Measurements from ENCODE around the gene PRCD.
A peak's percentile ranks its signal among the peaks of the same experiment; 100 is the strongest.
"Not testable (repeated sequence)": the region's sequence is repeated elsewhere in the genome, so short reads cannot be mapped to it uniquely, and the experiment has no call there.

Gene PRCD

DNA sequence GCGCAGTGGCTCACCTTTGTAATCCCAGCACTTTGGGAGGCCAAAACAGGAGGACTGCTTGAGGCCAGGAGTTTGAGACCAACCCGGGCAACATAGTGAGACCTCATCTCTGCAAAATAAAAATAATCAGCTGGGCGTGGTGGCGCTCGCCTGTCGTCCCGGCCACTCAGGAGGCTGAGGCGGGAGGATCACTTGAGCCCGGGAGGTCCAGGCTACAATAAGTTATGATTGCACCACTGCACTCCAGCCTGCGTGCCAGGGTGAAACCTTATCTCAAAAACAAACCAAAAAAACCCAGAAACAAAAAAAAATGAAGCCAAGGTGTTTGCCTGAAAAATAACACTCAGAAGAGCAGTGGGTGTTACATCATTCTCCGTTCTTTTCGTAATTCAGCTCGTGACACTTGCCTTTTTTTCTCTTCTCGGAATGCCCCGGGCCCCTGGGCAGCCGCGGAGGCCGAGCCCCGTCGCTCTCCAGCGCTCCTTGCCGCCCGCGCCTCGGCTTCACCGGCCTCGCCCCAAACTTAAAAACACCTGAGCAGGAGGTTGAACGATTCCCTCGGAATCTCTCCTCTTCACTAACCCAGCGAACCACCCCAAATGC is 17.0 kb downstream of the PRCD start:
- no peak for DNase-seq (ENCODE audit: low read depth in 2 of 2)

DNA sequence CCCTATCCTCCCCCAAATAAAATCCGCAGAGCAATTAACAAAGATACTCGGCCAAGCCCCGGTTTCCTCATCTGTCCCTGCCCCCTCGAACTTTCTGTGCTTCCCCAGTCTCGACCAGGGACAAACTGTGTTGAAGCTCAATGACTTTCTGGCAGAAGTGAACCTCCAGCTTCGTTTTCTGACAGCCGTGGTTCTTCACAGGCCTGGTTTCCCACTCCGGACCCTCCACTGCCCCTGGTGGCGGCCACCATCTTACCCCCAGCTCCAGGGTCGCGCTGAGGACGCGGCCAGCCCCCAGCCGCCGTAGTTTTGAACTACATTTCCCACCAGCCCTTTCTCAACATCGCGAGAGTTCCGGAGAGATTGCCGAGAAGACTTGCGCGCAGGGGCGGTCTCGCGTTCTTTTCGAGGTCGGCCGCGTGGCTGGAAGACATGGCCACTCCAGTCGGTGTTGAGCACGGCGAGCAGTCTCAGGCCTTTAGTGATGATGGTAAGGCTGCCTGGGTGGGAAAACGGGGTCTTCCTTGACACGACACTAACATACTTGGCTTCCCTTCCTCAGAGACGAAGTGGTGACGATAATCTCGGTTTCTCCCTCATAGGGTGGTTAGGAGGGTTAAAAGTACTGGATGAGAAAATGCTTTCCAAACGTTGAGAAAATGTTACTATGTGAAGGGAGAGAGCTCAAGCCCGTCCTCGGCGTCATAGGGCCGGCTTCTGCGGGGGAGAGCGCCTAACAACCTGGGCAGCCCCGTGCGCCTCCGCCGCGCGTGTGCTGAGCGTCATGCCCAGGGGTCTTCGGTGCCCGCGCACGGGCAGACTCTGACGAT is 17.7 kb downstream of the PRCD start:
- peak; percentile 88 to 92 for DNase-seq (ENCODE audit: low read depth in 2 of 2)

DNA sequence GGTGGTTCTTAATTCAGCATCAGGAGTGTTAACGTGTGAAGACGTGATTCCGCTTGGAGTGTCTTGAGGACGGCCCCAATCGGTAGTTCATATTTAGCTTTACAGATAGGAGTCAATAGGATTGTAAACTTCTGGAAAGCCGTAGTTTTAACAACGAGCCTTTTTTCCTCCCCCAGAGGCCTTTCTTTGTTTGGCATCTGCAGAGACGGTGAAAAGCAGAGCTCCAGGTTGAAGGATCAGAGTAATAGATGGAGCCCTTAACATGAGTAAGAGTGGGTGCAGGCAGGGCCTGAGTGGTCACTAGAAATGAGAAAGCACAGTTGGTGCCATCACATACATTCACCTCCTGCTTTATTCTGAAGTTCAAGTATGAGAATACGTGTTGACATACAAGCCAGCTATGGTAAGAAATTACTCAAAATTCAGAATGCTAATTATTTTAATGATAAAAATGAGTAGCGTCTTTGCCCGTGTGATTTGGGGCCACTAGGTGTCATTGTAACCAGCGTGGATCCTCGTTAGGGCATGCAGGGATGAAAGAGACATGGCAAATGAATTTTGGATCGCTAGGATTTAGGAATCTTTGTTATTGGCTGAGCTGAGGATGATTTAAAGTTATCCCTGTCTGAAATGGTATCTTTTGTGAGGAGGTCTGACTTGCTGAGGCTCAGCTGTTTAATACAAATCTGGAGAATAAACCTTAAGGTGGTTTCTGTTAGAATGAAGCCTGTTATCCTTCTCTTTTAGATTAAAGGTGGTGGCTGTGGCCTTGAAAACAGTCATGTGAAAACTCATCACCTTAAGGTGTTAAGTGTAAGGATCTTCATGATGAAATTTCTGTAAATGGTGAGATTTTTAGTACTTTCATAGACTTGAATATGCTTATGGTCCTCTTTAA is 18.6 kb downstream of the PRCD start:
- DNase-seq (ENCODE audit: low read depth in 2 of 2) = no peak

DNA sequence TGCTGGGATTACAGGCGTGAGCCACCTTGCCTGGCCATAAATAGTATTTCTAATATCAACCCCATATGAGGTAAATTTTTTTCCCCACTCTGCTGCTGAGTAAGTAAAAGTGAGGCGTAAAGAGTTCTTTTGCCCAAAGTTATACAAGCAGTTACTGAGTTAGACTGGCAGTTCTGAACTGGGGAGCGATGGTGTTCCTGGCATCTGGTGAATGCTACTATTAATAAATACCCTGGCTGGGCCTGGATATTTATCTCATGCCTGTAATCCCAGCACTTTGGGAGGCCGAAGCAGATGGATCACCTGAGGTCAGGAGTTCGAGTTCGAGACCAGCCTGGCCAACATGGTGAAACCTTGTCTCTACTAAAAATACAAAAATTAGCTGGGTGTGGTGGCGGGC is 19.6 kb downstream of the PRCD start:
- not testable (repeated sequence) for DNase-seq (ENCODE audit: low read depth in 2 of 2)

DNA sequence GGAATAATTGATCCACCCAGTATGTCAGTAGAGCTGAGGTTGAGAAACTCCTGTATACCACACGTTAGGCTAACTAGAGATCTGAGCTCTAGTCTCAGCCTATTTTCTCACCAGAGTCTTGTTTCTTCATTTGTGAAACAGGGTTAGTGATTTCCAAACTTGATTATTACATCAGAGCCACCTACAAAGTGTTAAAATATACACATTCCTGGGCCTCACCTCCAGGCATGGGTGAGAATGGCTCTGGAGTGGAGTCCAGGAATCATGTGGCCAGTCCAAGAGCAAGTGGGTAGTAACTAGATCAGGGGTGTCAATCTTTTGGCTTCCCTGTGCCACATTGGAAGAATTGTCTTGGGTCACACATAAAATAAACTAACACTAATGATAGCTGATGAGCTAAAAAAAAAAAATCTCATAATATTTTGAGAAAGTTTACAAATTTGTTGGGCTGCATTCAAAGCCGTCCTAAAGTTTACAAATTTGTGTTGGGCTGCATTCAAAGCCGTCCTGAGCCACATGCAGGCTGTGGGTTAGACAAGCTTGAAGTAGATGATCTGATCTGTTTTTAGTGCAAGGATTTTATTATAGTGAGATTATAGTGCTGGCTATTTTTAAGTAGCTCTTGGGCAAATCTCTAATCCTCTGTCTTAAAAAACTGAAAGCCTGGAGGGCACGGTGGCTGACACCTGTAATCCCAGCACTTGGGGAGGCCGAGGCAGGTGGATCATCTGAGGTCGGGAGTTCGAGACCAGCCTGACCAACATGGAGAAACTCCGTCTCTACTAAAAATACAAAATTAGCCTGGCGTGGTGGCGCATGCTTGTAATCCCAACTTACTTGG is 20.4 kb downstream of the PRCD start:
- no peak for DNase-seq (ENCODE audit: low read depth in 2 of 2)

DNA sequence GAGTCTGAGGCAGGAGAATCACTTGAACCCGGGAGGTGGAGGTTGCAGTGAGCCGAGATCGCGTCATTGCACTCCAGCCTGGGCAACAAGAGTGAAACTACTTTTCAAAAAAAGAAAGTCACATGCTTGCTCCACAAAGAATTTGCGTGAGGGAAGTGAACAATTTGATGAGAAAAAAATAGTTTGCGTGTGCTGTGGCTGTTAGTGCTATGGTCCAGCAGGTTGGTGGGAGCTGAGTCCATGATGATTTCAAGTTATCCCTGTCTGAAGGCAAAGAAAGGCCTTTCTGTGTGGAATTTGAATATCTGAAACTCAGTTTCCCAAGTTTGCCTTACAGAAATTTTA is 21.0 kb downstream of the PRCD start:
- no peak for DNase-seq (ENCODE audit: low read depth in 2 of 2)

DNA sequence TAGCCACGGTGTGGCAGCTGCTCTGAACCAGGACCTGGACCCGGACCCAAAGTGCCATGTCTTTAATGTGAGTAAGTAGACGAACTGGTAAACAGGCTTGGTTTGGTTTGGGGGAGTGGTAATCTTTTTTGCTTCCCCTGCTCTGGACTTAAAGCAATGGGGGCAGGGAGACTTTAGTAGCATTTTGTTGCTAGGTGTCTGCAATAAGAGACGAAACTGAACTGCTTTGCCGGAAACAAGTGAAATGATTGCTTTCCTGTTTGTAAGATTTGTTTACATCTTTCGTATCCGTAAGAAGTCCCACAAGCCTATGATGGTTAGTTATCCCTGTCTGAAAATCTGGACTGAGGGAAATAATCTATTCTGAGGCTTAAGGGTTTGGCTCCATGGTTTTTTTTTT is 21.5 kb downstream of the PRCD start:
- no peak for DNase-seq (ENCODE audit: low read depth in 2 of 2)

DNA sequence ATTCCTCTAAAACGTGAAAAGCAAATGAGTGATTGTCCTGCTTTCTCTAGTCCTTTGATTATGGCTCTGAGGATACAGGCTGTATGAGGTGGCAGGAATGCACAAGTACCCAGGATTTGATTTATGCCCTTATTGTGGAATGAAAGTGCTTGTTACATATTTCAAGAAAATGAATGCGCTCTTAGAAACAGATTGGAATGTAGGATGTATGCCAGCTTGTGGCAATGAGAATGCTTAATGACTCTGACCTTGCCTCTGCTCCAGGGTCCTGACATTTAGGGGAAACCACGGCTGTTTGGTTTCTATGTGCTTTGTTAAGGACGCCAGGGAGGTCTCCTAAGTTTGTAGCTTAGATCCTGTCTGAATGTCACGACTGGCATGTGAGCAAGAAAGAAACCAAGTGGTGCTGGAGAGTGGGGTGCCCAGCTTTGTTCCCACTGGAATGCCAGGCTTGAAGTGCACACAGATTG is 22.0 kb downstream of the PRCD start:
- no peak for DNase-seq (ENCODE audit: low read depth in 2 of 2)

DNA sequence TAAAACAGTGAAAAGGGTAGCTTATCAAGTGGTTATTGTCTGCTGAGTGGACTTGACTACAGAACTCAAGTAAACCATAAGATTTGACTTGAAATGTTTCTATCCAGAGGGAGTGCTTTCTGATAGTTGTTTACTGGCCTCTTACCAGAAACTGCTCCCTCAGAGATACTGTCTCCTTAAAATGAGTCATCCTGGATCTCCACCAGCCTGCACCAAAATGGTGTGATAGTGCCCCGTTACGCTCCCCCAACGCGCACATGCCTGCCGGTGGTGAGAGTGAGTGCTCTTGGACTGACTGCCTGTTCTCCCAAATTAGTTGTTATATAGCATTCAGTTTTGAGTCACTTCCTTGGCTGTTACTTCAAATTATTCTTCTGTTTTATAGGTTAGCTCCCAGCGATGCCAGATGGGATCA is 22.9 kb downstream of the PRCD start:
- no peak for DNase-seq (ENCODE audit: low read depth in 2 of 2)

DNA sequence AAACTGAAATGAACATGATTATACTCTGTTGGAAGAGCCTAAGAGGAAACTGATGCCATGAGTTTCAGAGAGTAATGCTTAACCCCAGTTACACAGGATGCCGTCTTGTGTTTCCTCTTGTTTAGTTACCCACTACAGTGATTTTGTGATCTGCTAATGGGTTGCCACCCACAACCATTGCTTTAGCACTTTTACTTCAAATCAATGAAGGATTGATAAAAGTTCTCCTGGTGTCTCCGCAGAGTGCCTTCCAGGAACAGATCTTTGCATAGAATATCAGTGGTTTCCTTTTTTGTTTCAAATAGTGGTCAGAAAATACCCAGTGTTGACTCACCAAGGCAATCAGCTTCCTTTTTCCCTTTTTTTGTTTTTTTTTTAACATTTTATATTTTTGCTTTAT is 23.5 kb downstream of the PRCD start:
- not testable (repeated sequence) for DNase-seq (ENCODE audit: low read depth in 2 of 2)

DNA sequence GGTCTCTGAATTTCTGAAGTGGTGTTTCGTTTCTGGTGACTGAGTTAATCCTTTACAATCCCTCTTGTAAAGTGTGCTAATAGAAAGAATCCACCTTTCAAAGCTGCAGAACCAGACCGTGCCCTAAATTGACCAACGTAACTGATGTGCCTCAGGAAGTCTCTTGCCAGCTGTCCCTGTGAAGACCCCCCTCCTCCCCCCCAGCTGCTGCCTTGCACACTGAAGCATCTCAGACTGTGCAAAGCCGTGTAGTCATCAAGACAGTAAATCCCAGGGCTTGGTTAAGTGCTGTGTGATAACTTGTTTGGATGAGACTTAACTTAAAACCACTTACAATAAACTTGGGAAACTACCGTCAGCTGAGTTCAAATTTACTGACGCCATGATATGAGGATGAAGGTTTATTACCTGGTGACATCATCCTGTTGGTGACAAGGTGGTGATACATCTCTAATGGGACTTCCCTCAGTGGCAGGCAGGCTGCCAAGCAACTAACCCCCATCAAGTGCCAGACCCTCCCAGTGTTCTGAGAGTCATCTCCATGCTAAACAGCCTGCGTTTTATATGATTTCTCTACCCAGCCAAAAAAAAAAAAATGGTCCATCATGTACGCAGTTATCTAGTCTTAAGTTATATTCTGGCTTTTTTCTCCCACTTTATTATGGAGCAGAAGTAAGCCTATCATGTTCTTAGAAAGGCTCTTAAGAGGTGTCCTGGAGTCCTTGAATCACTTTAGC is 25.3 kb downstream of the PRCD start:
- not testable (repeated sequence) for DNase-seq (ENCODE audit: low read depth in 2 of 2)

DNA sequence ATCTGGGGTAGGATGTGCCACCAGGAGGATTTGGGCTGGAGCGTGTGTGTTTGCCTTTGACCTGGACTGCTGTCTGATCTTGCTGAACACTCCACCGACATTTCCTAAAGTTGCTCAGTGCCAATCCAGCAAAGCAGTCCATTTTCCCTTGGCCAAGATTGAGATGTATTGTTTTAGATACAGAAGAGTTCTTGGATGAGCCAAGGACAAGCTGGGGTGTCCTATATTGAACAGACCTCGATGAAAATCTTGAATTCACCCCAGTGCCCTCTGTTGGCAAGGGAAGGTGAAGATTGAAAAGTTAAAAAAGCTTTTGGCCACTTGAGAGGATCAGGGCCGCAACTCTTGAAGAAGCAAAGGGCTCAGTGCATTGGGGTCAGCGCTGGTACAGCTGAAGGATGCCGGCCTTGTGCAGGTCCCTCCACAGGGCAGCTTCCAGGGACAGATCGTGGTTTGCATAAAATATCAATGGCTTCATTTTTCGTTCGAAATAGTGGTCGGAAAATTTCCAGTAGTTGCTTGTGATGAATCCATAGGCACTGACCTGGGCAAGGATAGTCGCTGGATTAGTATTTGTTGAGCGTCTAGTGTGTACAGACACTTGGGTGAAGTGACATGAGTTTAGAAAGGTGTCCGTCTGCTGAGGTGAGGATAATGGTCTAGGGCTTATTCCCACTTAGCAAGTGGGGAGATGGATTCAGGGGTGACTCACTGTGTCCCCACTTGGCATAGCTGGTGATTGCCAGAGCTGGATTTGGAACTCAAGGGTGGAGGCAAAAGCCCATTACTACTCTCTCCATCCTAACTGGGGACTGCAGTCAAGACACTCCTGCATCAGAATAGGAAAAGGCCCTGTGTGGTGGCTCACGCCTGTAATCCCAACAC is 26.1 kb downstream of the PRCD start:
- no peak for DNase-seq (ENCODE audit: low read depth in 2 of 2)

DNA sequence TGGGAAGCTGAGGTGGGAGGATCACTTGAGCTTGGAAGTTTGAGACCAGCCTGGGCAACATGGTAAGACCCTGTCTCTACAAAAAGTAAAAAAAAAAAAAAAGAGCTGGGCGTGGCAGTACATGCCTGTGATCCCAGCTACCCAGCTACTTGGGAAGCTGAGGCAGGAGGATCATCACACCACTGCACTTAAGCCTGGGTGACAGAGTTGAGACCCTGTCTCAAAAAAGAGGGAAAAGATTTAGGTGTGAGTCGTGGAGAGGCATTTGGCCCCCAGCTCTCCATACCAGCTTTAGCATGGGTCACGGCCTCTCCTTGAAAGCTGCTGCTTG is 26.7 kb downstream of the PRCD start:
- no peak for DNase-seq (ENCODE audit: low read depth in 2 of 2)

DNA sequence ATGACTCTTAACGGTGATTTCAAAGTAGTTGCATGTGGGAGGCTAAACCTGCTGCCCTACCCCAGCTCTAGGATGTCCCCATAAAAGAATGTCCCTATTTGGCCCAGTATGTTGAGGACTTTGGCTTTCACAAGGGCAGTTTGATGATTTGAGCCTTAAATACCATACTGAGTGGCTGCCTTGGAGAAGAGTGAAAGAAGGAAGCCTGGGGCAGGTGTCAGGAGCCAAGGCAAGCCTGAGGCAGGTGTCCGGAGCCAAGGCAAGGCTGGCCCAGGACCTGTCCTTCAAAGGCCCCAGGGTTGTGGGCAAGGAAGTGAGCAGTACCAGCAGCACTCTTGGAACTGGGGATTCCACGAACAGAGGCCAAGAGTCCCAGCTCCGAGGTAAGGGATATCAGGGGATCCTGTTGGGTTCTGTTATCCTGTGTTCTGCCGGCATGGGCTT is 27.2 kb downstream of the PRCD start:
- DNase-seq (ENCODE audit: low read depth in 2 of 2) = no peak

DNA sequence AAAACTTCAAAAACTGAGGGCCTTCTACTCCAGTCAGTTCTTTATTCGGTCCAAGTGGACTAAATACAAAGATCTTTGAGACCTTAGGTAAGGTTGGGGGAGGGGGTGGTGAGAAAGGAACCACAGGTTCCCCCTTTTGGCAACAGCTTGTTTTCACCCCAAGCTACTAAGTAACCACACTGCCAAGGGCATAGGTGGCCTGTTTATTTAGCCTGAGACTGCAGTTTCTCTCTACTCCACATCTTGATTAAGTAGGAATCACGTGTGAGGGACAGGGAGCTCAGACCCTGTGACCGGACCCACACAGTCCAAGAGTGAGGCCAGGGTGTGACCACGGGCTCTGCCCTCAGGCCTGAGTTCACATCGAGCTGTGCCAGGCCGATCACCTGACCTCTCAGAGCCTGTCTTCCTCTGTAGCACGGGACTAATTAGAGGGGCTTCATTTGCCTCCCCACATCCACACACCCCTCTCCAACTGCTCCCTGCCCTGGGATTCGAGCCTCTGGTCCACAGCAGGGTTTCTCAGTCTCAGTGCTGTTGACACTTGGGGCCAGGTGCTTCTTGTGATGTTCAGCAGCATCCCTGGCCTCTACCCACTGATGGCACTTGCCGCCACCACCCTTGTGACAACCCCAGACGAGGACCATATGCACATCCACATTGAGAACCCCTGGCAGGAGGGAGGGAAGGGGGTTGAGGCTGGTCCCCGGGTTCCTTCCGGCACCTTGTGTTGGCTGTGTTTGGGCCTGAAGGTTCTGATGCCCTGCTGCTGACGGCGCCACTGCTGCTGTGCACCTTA is 28.0 kb downstream of the PRCD start:
- DNase-seq (ENCODE audit: low read depth in 2 of 2) = no peak

DNA sequence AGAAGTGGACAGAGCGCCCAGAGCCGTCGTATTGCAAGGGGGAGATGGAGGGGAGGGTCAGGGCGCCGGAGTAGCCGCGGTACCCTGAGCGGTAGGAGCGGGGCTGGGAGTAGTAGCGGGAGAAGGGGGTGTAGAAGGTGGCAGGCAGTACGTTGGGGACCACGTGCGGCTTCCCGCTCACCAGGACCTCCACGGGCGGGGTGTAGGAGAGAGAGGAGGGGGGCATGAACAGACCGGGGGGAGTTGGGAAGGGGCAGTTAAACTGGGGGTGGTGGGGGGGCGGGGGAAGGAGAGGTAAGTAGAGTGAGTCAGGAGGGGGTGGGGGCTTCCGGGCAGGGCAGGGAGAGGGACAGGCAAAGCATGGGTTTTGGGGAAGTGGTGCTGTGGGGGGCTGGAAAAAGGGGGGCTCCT is 29.0 kb downstream of the PRCD start:
- no peak for DNase-seq (ENCODE audit: low read depth in 2 of 2)

DNA sequence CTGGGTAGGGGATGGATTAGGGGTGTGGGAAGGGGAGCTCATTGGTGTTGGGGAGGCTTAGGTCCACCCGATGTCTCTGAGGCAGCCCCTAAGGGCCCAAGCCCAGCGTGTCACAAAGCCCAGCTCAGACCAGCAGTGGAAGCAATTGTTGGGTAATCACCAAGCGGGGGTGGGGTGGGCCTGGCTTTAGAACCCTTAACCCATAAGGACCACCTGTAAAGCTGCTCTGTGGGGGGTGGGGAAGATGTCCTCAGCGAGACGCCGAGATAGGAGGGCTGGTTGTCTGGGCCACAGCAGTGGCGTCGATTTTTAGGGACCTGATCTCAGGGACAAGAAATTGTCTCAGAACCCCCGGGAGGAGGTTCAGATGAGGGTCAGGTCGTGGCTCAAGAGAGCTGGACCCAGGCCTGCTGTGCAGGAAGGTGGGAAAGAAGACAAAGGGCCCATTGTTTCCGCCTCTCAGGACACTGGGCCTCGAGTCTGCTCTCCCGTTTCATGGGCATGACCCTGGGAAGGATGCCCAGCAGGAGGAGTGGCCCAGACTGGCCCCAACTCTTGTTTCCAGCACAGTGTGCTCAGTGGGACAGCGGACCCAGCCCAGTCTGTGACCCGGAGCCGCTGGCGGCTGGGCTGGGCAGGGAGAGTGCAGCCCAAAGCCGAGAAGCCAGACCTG is 29.9 kb downstream of the PRCD start:
- DNase-seq (ENCODE audit: low read depth in 2 of 2) = no peak

DNA sequence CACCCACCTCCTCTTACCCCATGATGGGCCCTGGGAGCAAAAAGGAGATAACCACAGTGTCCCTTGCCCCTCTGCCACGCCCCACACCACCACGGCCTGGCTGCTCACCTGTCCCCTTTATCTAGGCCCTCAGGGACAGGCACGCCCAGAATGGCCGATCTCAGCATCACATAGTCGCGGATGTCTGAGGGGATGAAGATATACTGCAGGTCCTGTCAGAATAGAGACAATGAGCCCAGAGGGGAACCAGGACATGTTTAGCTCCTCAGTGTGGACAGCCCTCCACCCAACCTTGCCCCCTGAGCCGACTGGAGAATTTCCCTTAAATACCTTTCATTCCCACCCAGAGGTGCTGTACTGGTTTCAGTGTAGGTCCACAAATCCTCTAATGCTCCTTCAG is 30.6 kb downstream of the PRCD start:
- DNase-seq (ENCODE audit: low read depth in 2 of 2) = no peak

Measured in stimulated activated CD4-positive, alpha-beta T cell treated with anti-CD3 and anti-CD28 coated beads, Interleukin-4, amount 100 ng/mL, for 48 hours (primary cell).